ENCODE results near the gene ALPL.
"Not testable (repeated sequence)": the region's sequence is repeated elsewhere in the genome, so short reads cannot be mapped to it uniquely, and the experiment has no call there.

The ALPL gene

GRCh38 chr1:21563971-21564370 is 54.7 kb downstream of the ALPL start:
- no peak for DNase-seq

GRCh38 chr1:21564521-21565095 is 55.4 kb downstream of the ALPL start:
- DNase-seq, result no peak

GRCh38 chr1:21565285-21565684 is 56.1 kb downstream of the ALPL start:
- DNase-seq, result no peak

GRCh38 chr1:21566361-21566760 is 57.1 kb downstream of the ALPL start:
- not testable (repeated sequence) for DNase-seq

GRCh38 chr1:21567241-21568005 is 58.2 kb downstream of the ALPL start:
- no peak for DNase-seq

GRCh38 chr1:21568006-21568746 is 59.0 kb downstream of the ALPL start:
- no peak for DNase-seq

- DNase-seq, result no peak
Measured at GRCh38 chr1:21568809-21569385, 59.7 kb downstream of the ALPL start.

GRCh38 chr1:21569820-21570527 is 60.8 kb downstream of the ALPL start:
- DNase-seq, result no peak

- no peak for DNase-seq
Measured at GRCh38 chr1:21570528-21570875, 61.3 kb downstream of the ALPL start.

- no peak for DNase-seq
Measured at GRCh38 chr1:21570885-21571284, 61.7 kb downstream of the ALPL start.

- no peak for DNase-seq
Measured at GRCh38 chr1:21572221-21572620, 63.0 kb downstream of the ALPL start.

GRCh38 chr1:21572735-21573277 is 63.6 kb downstream of the ALPL start:
- no peak for DNase-seq

GRCh38 chr1:21573475-21573874 is 64.3 kb downstream of the ALPL start:
- DNase-seq, result no peak

GRCh38 chr1:21573971-21574465 is 64.8 kb downstream of the ALPL start:
- peak; percentile 67 for DNase-seq

- no peak for DNase-seq
Measured at GRCh38 chr1:21574466-21575151, 65.4 kb downstream of the ALPL start.

- DNase-seq, result no peak
Measured at GRCh38 chr1:21575351-21575942, 66.2 kb downstream of the ALPL start.

- no peak for DNase-seq
Measured at GRCh38 chr1:21576031-21576797, 67.0 kb downstream of the ALPL start.

GRCh38 chr1:21576798-21577187 is 67.6 kb downstream of the ALPL start:
- DNase-seq, result no peak

- no peak for DNase-seq
Measured at GRCh38 chr1:21577324-21577723, 68.1 kb downstream of the ALPL start.

- no peak for DNase-seq
Measured at GRCh38 chr1:21577933-21578332, 68.7 kb downstream of the ALPL start.

GRCh38 chr1:21579791-21580190 is 70.6 kb downstream of the ALPL start:
- no peak for DNase-seq

All from NCI-H774 (cell line).